Mucosa of descending colon (tissue), 3 donors: ENCODE measurements around the gene SPRED3. TPM values are rescaled to one million over a fixed set of nuclear protein-coding genes. Genes with fewer than 3 reads are reported as not detected.
"Not testable (repeated sequence)": the region's sequence is repeated elsewhere in the genome, so short reads cannot be mapped to it uniquely, and the experiment has no call there.

Source experiments
- ATAC-seq: fragments of 200-7000 bp; cut with Tn5 transposase; one replicate; pipeline ENCODE4 v1.9.1; 2020; ENCODE audit warnings: mild to moderate bottlenecking, moderate library complexity
- DNase-seq, 3 donors: peaks; one replicate each; pipeline ENCODE4 v3.0.0-alpha.2; 2020
- H3K36me3 ChIP-seq: fragments of 200-600 bp; one replicate; pipeline ENCODE4 v1.8.0; 2021; ENCODE audit warnings: low read depth, mild to moderate bottlenecking
- H3K4me1 ChIP-seq: fragments of 200-600 bp; one replicate; pipeline ENCODE4 v1.8.0; 2021; ENCODE audit warnings: low read depth, mild to moderate bottlenecking
- H3K4me3 ChIP-seq: fragments of 200-600 bp; one replicate; pipeline ENCODE4 v1.8.0; 2021; ENCODE audit warnings: mild to moderate bottlenecking
- H3K9me3 ChIP-seq: fragments of 200-600 bp; one replicate; pipeline ENCODE4 v1.8.0; 2021; ENCODE audit warnings: mild to moderate bottlenecking
- CTCF ChIP-seq: fragments of 200-600 bp; IDR thresholded peaks from one replicate; pipeline ENCODE4 v1.8.0; 2022; ENCODE audit warnings: antibody characterized with exemption, mild to moderate bottlenecking
- intact Hi-C, 2 donors: fragments of 100-400 bp; cut with DNase I in 1 of 2; cut with micrococcal nuclease in 1 of 2; formaldehyde crosslinking; loops; one replicate each; pipeline versions ENCODE4 v1.11.0 to v1.11.1; 2022; cut with DNase I, micrococcal nuclease
- long read RNA-seq, 2 donors: library from polyadenylated mRNA; unstranded; transcript quantifications; one replicate each; pipeline ENCODE4 v2.0.0, GENCODE V29; 2019 to 2021
- total RNA-seq, 3 donors: library from RNA; stranded (reverse); fragmentation: NEBNext Ultra II Directional in 2 of 3; extraction: Animal tissue kit (Norgen Biotek cat#: 25700) in 2 of 3; gene quantifications; one replicate each; pipeline versions ENCODE4 v1.2.1 to v1.2.4, GENCODE V29; 2021 to 2023
- donor health status: DM: no; HTN: no; CAD: no; lungs with moderate emphysema.
- donor health status: DM: no; HTN: no; CAD: no.
- donor health status: DM: no; HTN: yes; CAD: no.

The SPRED3 gene
- under 1 TPM; 0.46 to 0.82 (median 0.80) TPM for total RNA-seq
- long read RNA-seq, donor 1 = 0 reads
- long read RNA-seq, donor 2 = 0 reads

GRCh38 chr19:38388349-38389100 is at the start of gene SPRED3:
TSS of gene SPRED3 (plus strand) at chr19:38388697. CDS start at chr19:38390303, 1,606 bp downstream.
- peak in 1 of 3 donors; percentile 17 for DNase-seq
- Histone ChIP-seq H3K9me3 (no peaks in the 10 kb centered on the region), H3K4me1 (peaks cover 28% of the 10 kb centered on the region), H3K36me3 (no peaks in the 10 kb centered on the region), H3K4me3 (no peak within 1 kb of the TSS)
- ATAC-seq = no peak
- no peak for TF ChIP-seq CTCF
- intact Hi-C loops = no loop called here

GRCh38 chr19:38339011-38339410 is 49.5 kb upstream of the SPRED3 start:
- DNase-seq, intact Hi-C loops, H3K4me3 ChIP-seq, H3K36me3 ChIP-seq, ATAC-seq, H3K4me1 ChIP-seq, H3K9me3 ChIP-seq: not testable (repeated sequence)

- intact Hi-C loops = no loop called here
- H3K4me1 ChIP-seq = no peaks in the 10 kb centered on the region
- ATAC-seq (no peak), DNase-seq (no peak)
- no peaks in the 10 kb centered on the region for H3K9me3 ChIP-seq
- no peak for TF ChIP-seq CTCF
- H3K4me3 ChIP-seq = no peak overlapping the region
- peaks cover 2% of the 10 kb centered on the region for H3K36me3 ChIP-seq
Observed at GRCh38 chr19:38340927-38341326, 47.6 kb upstream of the SPRED3 start.

- no peak for DNase-seq
Observed at GRCh38 chr19:38346837-38347236, 41.7 kb upstream of the SPRED3 start.

GRCh38 chr19:38350883-38351282 is 37.6 kb upstream of the SPRED3 start:
- no peaks in the 10 kb centered on the region for H3K9me3 ChIP-seq
- TF ChIP-seq CTCF = no peak
- DNase-seq (no peak), ATAC-seq (no peak)
- no peaks in the 10 kb centered on the region for H3K36me3 ChIP-seq
- no peak overlapping the region for H3K4me3 ChIP-seq
- no peaks in the 10 kb centered on the region for H3K4me1 ChIP-seq
- intact Hi-C loops = no loop called here

More at GRCh38 chr19:38346837-38347236, 41.7 kb upstream of the SPRED3 start:
- intact Hi-C loops = no loop called here
- Histone ChIP-seq H3K4me3 (no peak overlapping the region), H3K9me3 (no peaks in the 10 kb centered on the region), H3K36me3 (no peaks in the 10 kb centered on the region), H3K4me1 (no peaks in the 10 kb centered on the region)
- ATAC-seq = no peak
- TF ChIP-seq CTCF = no peak

GRCh38 chr19:38351865-38352395 is 36.6 kb upstream of the SPRED3 start:
- Histone ChIP-seq H3K4me1 (no peaks in the 10 kb centered on the region), H3K9me3 (no peaks in the 10 kb centered on the region), H3K36me3 (no peaks in the 10 kb centered on the region), H3K4me3 (no peak overlapping the region)
- ATAC-seq = no peak
- intact Hi-C loops = no loop called here
- no peak for DNase-seq
- TF ChIP-seq CTCF = no peak
